ENCODE data around the gene PIGU.

- TF ChIP-seq CTCF (IDR thresholded peaks at IDR 0.05; ENCODE audit: low read depth, low read length, poor library complexity, severe bottlenecking) (no peak), EZH2phosphoT487 (IDR thresholded peaks at IDR 0.05; ENCODE audit: borderline replicate concordance, low read length) (no peak)
These were observed 141.0 kb downstream of the PIGU start for GRCh38 chr20:34535857-34536256.

All from DOHH2 (cell line).